ENCODE data around the gene ARHGAP6.

GRCh38 chrX:11138498-11139390 lies 527.0 kb downstream of the ARHGAP6 start:
- TF ChIP-seq POLR2A (IDR thresholded peaks at IDR 0.05; ENCODE audit: low read length) (no peak), CTCF (IDR thresholded peaks at IDR 0.05) (no peak), EP300 (IDR thresholded peaks at IDR 0.05) (no peak), RAD21 (conservative IDR thresholded peaks at IDR 0.05 in 1 of 2, IDR thresholded peaks at IDR 0.05 in 1 of 2) (no peak)
- TF ChIP-seq, protein P1, sequence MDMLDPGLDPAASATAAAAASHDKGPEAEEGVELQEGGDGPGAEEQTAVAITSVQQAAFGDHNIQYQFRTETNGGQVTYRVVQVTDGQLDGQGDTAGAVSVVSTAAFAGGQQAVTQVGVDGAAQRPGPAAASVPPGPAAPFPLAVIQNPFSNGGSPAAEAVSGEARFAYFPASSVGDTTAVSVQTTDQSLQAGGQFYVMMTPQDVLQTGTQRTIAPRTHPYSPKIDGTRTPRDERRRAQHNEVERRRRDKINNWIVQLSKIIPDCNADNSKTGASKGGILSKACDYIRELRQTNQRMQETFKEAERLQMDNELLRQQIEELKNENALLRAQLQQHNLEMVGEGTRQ (IDR thresholded peaks at IDR 0.05) = no peak

Measured in A549 (cell line).